GM19238 (cell line): Measurements from ENCODE around the gene MAGI2.

ENCODE experiments used
- DNase-seq: peaks from one replicate; pipeline ENCODE4 v3.0.0; 2011; ENCODE audit warnings: low spot score; ENCODE audit not compliant: insufficient read length

MAGI2 gene

DNA sequence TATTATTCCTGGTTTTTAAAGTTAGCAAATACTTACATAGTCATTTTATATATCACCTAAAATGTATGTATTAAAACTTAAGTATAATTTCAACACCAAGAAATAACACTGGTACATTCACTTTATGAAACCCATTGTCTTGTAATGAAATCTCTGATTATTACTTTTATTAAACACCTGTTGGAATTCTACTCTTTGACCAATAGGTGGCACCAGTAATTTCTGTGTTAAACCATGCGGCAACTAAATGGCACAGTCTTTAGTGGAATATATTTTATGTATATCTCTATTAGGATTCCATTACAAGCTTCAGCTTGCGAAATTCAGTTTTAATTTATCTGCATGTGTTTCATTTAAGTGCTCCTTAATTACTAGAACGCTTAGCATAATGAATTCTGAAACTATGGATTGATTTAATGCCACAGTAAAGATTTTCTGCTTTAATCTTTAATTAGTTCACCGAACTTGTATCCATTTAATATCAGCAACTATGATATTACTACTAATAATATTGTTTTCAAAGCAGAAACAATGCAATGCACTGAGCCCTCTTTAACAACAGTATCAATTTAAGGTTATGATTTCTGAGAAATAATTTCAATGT is 181.3 kb downstream of the MAGI2 start:
- no peak for DNase-seq

DNA sequence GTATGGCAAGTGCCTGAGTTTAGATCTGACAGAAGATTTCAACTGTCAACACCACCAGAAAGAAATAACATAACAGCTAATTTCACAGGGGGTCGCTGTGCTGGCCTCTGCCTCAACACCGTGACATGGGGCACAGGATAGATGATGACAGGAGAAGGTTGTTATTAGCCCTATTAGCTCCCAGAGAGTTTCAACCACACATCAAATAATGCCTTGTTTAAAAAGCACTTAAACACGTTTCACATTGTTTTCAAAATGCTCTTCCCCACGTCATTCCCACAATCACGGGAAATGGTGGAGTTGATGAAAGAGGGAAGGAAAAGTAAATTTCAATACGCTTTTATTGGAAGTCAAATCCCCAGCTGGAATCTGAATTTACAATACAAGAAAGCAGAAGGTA is 184.7 kb downstream of the MAGI2 start:
- DNase-seq = no peak

DNA sequence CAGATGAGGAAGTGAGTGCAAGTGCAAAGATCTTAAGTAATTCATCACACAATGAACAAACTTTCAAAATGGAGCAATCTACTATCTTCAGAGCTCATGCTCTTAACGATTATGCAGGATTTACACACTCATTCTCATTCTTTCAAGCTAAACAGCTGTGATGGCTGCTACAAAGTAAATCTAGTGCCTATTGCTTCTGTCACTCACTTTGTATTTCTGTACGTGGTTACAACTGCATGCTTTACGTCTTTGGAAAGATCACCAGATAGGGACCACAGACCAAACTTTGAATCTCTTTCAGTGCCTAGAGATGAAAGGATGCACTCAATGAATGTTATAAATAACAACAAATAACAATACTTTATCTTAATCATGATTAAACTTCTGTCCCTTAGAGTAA is 194.6 kb downstream of the MAGI2 start:
- no peak for DNase-seq

DNA sequence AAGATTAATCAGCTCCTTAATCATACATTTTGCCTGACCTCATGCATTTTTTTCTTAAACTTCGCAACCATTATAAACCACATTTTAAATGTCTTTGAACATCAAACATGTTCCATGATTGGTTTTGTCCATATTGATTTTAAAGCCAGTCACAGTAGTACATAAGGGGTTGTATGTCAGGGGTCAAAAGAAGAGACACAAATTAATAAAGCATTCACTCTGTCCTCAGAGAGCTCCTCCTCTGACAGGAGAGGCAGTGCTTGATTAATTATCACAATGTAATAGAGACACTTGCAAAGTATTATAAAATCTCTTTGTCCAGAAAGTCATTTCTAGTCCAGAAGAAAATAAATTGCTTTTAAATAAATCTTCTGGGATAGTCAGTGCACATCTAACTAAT is 195.5 kb downstream of the MAGI2 start:
- no peak for DNase-seq

DNA sequence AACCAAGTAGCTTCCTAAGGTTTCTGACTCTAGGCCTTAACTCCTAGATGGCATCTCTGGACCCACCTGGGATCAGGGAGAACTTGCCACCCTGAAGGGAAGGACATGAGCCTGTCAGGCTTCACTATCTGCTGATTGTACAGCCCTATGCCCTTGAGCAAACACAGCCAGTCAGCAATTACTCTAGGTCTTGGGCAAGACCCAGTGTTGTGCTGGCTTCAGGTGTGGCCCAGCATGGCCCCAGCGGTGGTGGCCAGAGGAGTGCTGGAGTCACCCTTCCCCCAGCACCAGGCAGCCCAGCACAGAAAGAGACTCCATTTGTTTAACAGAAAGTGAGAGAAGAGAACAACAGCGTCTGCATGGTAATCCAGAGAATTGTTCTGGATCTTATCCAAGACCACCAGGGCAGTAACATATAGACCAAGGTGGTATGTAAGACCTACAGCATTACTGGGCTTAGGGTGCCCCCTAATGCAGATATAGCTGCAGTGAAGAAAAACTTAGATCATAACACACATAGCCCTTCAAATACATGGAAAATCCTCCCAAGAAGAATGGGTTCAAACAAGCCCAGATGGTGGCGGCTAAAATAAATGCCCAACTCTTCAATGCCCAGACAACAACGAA is 207.7 kb downstream of the MAGI2 start:
- no peak for DNase-seq

DNA sequence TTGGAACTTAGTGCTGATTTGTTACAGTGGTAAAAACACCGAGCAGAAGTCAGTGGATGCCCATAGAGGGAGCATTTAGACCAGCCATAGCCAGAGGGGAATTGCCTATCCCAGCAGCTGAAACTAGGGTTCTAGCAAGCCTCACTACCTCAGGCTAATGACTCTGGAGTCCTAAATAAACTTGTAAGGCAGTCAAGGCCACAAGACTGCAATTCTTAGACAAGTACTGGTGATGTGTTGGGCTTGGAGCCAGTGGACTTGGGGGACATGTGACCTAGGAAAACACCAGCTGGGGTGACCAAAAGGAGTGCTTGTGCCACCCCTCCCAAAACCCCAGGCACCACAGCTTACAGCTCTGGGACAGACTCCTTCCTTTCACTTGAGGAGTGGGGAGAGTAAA is 209.0 kb downstream of the MAGI2 start:
- no peak for DNase-seq

DNA sequence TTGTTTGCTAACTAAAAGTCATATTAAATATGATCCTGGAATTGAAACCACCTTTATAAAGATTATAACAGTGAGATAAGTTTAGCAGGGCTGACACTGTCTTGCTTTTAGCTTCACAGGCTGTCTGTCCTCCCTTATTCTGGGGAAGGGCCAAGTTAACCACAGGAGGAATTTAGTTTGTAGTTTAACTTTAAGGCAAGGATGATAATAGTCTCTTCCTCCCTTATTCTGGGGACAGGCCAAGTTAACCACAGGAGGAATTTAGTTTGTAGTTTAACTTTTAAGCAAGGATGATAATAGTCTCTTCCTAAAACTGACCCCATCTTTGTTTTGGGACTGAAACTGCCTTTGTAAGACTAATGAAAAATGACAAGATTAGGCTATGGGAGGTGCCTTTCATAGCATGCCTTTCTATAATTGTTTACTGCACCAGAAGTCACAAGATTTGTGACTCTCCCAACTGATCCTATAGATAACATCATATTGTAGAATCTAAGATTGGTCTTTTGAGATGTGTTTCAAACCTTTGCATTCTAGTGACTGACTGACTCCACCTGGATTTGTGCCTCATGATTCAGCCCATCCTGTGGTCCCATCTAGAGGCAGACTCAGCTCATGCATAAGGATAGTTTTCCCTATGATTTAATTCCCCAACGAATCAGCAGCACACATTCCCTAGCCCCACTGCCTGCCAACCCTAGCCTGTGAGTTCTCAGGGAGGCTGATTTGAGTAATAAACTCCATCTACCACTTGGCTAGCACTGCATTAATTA is 212.0 kb downstream of the MAGI2 start:
- DNase-seq = no peak

DNA sequence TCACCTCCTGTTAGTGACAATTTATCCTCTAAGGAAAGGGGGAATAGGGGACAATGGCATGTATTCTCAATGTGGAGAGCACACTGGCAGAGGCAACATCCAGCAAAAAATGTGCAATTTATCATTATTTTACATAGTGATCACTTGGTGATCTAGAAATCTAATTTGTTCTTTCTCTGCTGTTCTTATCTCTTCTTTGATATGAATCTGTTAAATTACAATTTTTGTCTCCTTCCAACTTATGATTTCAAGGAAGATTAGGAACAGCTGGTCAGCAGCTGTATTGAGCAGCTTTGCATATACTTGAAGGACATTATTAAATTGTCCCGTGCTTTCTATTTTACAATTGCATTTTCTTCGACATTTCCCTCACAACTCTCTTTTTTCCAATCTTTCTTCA is 213.1 kb downstream of the MAGI2 start:
- no peak for DNase-seq

DNA sequence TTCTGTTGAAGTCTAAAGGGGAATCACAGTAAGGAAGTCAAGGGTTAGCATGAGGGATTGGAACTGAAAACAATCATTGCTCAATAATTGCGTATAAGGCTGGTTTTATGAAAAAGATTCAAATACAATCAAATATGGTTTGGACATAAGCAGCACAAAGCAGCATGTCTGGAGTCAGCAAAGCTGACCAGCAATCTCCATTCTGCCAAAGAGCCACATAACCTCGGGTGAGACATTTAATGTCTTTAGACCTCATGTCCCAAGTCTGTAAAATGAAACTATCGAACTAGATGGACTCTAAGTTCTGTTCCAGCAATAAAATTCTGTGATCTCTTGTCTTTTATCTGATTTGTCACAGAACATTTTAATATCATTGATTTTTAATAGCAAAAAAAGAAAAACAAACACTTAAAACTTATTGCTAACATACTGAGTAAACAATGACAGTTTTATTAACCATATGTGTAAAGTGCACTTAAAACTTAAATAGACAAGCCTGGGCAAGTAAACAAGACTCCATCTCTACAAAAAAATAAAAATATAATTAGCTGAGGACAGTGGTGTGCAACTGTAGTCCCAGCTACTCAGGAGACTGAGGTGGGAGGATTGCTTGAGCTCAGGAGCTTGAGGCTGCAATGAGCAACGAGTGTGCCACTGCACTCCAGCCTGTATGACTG is 217.0 kb downstream of the MAGI2 start:
- DNase-seq = no peak

DNA sequence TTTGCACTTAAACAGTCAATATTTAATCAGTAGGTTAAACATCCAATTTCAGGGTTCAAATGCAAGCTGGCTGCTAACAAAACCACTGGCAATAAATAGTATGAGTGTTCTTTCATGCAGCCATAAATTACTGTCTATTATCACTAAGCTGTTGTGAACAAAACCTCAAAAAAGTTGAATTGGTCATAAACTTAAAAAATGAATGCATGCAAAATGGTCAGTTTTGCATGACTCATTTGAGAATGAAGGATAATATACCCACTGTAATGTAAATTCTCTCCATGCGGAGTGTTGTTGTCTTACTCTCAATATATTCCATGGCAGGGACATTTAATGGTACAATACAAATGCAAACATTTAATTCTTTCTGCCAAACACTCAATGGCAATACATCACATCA is 226.4 kb downstream of the MAGI2 start:
- DNase-seq = no peak

DNA sequence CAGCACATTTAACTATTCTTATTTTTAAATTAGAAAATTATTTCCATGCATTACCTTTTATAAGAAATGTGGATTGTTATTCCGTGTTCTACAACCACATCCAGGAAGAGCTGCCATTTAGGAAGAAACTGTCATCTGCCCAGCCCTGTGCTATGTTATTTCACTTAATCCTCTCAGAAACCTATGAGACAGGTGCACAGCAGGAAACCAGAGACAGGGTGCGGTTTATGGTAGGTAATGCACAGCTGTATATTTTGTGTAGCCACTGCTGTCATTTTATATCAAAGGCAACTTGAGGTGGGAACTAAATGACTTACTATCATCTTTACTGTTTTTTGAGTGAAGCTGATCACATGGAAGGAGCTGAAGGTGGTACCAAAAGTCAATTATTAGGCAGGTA is 232.3 kb downstream of the MAGI2 start:
- DNase-seq = no peak

DNA sequence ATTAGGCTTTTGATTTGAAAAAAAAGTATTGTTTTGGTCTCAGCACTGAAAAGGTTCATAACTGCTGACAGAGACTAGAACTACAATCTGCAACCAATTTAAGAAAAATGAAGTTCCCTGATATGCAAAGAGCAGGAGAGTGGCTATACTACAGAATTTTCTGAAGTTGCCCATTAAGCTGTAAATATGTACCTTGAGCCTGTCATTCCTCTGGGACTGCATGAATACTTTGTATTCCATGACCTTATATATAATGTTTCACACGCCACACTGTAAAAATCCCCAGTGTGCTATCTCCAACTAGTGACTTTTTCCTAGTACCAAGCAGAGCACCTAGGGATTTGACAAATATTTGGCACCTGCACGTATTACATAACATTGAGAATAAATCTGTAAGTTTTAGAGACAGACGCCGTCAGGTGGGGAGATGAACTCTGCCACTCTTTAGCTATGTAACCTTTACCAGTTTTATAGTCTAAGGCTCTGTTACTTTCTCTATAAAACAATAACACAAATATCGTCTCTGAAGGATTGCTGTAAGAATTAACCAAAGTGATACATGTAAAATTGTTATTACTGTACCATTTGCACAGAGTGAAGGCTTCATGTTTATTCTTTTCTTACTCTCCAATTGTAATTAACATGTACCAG is 235.4 kb downstream of the MAGI2 start:
- DNase-seq = no peak

DNA sequence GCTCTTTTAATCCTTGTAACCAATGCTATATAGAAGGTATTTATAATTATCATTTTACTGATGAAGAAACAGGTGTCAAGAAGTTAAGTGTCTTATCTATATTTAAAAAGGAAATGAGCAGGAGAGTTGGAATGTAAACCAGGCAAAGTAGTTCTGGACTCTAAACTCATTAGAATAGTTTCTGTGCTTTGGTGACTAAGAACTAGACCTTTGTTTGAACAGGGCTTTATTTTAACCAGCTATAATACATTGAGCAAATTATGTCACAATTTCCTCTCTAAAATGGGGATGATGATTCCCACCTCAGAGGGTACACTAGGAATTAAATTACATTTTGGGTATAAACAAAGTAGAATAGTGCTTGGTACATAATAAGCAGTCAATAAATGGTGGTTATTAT is 236.0 kb downstream of the MAGI2 start:
- no peak for DNase-seq

DNA sequence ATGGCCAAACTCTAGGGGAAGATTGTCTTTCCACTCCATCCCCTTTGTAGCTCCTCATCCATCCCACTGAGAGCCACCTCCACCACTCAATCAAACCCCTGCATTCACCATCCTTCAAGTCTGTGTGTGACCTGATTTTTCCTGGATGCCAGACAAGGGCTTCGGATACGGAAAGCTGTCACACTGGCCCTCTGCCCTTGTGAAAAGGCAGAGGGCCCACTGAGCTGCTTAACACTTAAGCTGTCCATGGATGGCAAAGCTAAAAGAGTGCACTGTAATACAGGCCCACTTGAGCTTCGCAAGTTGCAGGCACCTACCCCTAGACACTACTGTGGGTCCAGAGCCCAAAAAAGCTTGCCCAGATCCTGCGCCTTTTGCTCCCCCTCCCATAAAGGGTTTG is 237.2 kb downstream of the MAGI2 start:
- no peak for DNase-seq

DNA sequence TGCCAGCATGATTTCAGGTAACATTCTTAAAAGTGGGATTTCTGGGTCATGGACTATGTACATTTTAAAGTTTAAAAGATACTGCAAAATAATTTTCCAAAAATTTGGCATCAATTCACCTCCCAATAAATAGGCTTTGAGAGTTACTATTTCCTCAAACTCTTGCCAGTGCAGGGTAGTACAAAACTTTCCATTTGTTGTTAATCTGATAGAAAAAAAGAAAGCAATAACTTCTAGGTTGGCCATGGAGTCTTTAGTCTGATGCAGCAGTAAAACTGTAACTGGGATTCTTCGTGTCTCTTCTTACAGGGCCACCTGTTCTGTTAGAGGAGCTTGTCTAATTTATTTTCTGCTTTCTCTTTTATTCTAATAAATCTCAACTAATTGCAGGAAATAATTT is 241.1 kb downstream of the MAGI2 start:
- DNase-seq = no peak

DNA sequence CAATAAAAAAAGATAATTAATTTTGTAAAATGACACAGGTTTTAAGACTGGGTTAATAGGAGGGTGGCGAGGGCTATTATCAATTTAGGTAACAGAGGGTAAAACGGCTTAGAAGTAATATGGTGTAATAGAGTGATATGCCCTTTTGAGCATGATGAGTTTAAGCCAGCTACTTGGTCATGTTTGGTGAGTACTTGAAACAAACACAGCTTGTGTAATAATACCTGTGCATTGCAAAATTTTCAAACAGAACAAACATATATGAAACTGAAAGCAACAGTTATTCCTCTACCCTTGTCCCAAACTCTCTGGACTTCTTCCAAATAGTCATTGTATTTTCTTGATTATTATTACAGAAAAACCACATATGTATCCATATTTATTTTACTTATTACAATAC is 241.7 kb downstream of the MAGI2 start:
- DNase-seq = no peak

DNA sequence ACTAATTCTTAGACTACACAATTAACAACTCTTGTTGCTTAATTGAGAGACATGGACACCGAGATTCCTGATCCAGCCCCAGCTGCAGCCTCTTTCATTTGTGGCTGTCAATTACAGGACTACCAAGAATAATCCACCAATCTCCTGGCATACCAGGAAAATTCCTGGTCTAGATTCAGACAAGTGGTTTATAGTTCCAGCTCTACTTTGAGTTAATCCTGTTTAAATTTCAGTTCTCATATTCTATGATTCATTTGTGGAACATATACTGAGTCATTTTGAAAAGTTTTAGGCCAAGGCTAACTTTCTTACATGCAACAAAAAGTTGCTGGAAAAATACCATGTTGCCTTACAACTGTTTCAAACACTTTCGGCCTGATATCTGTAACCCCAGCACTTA is 253.5 kb downstream of the MAGI2 start:
- DNase-seq = no peak

DNA sequence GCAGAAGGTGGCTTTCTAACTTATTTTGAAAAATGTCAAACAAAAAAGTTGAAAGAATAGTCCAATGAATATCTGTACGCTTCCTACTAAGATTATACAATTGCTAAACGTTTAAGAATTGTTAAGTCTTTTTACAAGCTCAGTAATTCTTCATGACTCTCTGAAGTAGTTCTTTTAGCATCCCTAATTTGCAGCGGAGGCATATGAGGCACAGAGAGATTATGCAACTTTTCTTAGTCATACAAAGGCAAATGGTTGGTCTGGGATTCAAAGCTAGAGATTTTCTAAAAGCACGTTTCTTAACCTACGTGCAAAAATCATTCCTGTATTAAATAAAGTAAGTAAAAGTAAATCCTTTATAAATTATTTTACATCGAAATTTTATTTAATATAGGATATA is 254.2 kb downstream of the MAGI2 start:
- DNase-seq = no peak

DNA sequence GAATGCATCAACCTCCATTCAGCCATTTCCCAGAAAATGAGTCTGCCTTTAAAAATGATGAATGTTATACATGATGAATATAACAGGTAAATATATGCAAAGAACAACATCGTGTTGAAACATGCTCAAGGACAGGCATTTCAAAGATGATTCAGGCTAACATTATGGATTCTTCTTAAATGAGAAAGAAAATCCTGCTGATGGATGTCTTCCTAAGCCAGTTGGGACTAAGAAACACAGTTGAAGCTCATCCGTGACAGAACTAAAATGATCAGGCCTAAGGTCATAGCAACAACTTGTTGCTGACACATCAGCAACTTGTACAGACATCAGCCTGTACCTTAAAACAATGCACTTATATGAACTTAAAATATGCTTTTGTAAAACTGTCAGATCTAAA is 267.9 kb downstream of the MAGI2 start:
- DNase-seq = no peak

DNA sequence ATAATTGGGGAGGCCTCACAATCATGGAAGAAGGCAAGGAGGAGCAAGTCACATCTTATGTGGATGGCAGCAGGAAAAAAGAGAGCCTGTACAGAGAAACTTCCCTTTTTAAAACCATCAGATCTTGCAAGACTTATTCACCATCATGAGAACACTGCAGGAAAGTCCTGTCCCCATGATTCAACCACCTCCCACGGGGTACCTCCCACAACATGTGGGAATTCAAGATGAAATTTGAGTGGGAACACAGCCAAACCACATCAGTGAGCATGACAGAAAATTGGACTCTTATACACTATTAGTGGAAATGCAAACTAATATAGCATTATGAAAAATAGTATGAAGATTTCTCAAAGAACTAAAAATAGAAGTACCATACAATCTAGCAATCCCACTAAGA is 271.2 kb downstream of the MAGI2 start:
- no peak for DNase-seq

DNA sequence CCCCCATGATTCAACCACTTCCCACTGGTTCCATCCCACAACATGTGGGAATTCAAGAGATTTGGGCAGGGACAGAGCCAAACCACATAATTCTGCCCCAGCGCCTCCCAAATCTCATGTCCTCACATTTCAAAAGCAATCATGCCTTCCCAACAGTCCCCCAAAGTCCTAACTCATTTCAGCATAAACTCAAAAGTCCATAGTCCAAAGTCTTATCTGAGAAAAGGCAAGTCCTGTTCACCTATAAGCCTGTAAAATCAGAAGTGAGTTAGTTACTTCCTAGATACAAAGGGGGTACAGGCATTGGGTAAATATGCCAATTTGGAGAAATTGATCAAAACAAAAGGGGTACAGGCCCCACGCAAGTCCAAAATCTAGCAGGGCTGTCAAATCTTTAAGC is 272.9 kb downstream of the MAGI2 start:
- DNase-seq = no peak
